Neural crest cell (in vitro differentiated cells): ENCODE measurements around the gene PRLR. TPM values are rescaled to one million over a fixed set of nuclear protein-coding genes. Genes with fewer than 3 reads are reported as not detected.

Experiments used
- DNase-seq: peaks from one replicate; pipeline ENCODE4 v3.0.0; 2021; ENCODE audit warnings: low read depth, mixed read lengths, low spot score
- H3K27ac Mint-ChIP-seq: one replicate; pipeline ENCODE4 v1.8.0; 2021; ENCODE audit warnings: mild to moderate bottlenecking, mixed read lengths; ENCODE audit not compliant: unreplicated experiment
- H3K27me3 Mint-ChIP-seq: 2 replicates; pipeline ENCODE4 v1.8.0; 2021; ENCODE audit warnings: low read depth, mild to moderate bottlenecking, mixed read lengths
- H3K36me3 Mint-ChIP-seq: 2 replicates; pipeline ENCODE4 v1.8.0; 2021; ENCODE audit warnings: low read depth, mild to moderate bottlenecking, mixed read lengths
- H3K4me1 Mint-ChIP-seq: 2 replicates; pipeline ENCODE4 v1.8.0; 2021; ENCODE audit warnings: mixed read lengths
- H3K4me3 Mint-ChIP-seq: one replicate; pipeline ENCODE4 v1.8.0; 2021; ENCODE audit warnings: mild to moderate bottlenecking, mixed read lengths
- H3K9me3 Mint-ChIP-seq: 2 replicates; pipeline ENCODE4 v1.8.0; 2021; ENCODE audit warnings: mixed read lengths
- total RNA-seq: library from RNA; stranded (reverse); gene quantifications from 2 replicates; pipeline ENCODE4 v1.2.1, GENCODE V29; 2021
- TF ChIP-seq, protein P1 (sequence below): fragments of 200-600 bp; sonication (generic); conservative IDR thresholded peaks from 2 replicates; pipeline ENCODE4 v1.5.0; 2021; ENCODE audit warnings: antibody characterized with exemption, mild to moderate bottlenecking

PRLR gene
- total RNA-seq, 1 donor from 2014 or later: 0.58 TPM

DNA sequence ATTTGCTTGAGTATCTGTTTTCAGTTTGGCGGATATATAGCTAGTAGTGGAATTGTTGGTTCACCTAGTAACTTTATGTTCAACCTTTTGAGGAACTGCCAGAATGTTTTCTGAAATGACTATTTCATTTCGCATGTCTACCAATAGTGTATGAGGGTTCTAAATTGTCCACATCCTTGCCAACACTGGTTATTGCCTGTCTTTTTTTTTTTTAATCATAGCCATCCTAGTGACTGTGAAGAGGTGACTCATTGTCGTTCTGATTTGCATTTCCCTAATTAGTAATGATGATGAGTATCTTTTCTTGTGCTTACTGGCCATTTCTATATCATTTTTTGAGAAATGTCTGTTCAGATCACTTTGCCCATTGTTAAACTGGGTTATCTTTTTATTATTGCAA is 52.5 kb downstream of the PRLR start:
- H3K4me1 Mint-ChIP-seq: no peaks in the 10 kb centered on the region
- DNase-seq: no peak
- TF ChIP-seq, protein P1, sequence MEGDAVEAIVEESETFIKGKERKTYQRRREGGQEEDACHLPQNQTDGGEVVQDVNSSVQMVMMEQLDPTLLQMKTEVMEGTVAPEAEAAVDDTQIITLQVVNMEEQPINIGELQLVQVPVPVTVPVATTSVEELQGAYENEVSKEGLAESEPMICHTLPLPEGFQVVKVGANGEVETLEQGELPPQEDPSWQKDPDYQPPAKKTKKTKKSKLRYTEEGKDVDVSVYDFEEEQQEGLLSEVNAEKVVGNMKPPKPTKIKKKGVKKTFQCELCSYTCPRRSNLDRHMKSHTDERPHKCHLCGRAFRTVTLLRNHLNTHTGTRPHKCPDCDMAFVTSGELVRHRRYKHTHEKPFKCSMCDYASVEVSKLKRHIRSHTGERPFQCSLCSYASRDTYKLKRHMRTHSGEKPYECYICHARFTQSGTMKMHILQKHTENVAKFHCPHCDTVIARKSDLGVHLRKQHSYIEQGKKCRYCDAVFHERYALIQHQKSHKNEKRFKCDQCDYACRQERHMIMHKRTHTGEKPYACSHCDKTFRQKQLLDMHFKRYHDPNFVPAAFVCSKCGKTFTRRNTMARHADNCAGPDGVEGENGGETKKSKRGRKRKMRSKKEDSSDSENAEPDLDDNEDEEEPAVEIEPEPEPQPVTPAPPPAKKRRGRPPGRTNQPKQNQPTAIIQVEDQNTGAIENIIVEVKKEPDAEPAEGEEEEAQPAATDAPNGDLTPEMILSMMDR: no peak
- no peaks in the 10 kb centered on the region for H3K36me3 Mint-ChIP-seq
- no peak overlapping the region for H3K27ac Mint-ChIP-seq
- no peak overlapping the region for H3K4me3 Mint-ChIP-seq
- no peaks in the 10 kb centered on the region for H3K27me3 Mint-ChIP-seq
- peaks cover 5% of the 10 kb centered on the region for H3K9me3 Mint-ChIP-seq

DNA sequence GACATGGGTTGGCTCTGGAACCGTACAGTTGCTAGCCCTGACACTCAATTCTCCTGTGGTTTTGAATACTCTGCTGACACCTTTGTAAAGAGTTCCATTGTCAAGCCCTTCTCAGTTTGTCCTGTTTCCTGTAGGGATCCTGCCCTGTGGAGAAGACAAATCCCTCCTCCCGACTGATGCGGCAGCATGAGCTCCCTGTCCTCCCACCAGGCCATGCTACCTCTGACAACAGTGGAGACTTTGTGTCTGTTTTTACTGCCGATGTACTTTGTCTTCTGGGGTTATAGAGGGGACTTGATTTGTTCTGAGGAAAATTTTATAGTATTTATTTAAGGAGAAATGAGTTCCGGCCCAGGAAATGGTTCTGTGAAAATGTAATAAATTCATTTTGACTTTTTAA is 57.8 kb downstream of the PRLR start:
- Mint-ChIP-seq H3K36me3 (no peaks in the 10 kb centered on the region), H3K27me3 (no peaks in the 10 kb centered on the region), H3K27ac (no peak overlapping the region), H3K9me3 (peaks cover 5% of the 10 kb centered on the region), H3K4me3 (no peak overlapping the region), H3K4me1 (no peaks in the 10 kb centered on the region)
- TF ChIP-seq, protein P1: no peak
- DNase-seq: no peak

DNA sequence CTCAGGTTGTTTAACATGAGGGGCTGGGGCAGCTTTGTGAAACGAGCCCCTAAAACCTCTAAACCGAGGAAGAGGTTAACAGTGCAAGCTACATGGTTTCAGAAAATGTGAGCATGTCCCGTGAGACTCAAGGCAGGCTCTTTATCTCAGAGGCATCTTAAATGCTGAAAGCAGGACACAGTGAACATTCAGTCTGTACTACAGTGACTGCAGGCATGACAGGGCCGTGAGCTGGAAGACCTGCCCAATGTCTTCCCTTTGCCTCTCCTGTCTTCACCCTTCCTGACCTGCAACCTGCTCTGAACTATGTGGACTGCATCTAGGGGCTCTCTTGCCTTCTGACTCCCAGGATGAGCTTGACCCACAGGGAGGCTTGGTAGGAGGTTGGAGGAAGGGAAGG is 58.3 kb downstream of the PRLR start:
- DNase-seq: no peak
- Mint-ChIP-seq H3K9me3 (peaks cover 5% of the 10 kb centered on the region), H3K36me3 (no peaks in the 10 kb centered on the region)

DNA sequence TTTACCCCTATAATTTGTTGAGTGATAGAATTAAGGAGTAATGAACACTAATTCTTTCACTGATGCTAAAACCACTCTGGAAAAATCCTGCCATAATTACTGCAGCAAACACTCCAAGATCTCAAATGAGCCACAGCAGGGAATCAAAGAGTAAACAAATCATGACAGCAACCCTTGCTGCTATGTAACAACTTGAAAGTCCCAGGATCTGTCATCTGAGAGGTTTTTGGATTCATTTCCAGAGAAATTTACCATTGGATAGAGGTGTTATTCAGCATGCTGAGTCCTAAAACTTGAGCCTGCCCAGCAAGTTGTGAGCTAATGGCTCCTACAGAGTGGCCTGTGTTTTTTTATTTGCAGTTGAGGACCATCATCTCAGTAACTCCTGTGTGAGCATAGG is 59.2 kb downstream of the PRLR start:
- no peaks in the 10 kb centered on the region for H3K36me3 Mint-ChIP-seq
- TF ChIP-seq, protein P1: no peak
- no peak overlapping the region for H3K4me3 Mint-ChIP-seq
- no peaks in the 10 kb centered on the region for H3K4me1 Mint-ChIP-seq
- H3K27ac Mint-ChIP-seq: no peak overlapping the region
- no peaks in the 10 kb centered on the region for H3K27me3 Mint-ChIP-seq
- H3K9me3 Mint-ChIP-seq: peaks cover 7% of the 10 kb centered on the region
- DNase-seq: no peak

More for the DNA sequence above, 58.3 kb downstream of the PRLR start:
- H3K4me1 Mint-ChIP-seq: no peaks in the 10 kb centered on the region
- H3K27ac Mint-ChIP-seq: no peak overlapping the region
- no peaks in the 10 kb centered on the region for H3K27me3 Mint-ChIP-seq
- TF ChIP-seq, protein P1: no peak
- no peak overlapping the region for H3K4me3 Mint-ChIP-seq

DNA sequence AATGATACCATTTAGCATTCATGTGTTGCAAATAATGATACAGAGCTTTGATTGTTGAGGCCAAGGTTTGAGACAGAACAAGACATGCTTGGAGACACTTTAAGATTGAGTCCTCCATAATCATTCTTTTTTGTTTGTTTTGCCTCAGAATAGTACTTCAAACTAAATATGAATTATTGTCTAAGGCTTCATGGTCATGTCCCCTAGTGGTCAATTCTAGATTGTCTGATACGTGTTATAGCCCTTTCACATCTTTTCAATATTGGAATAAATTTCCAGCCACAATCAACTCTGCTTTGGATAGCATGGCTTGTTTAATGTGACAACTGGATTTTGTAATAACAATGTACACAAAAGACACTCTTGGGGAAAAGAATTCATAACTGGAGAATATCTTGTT is 64.2 kb downstream of the PRLR start:
- Mint-ChIP-seq H3K4me3 (no peak overlapping the region), H3K36me3 (no peaks in the 10 kb centered on the region), H3K27me3 (peaks cover 3% of the 10 kb centered on the region), H3K4me1 (no peaks in the 10 kb centered on the region), H3K9me3 (peaks cover 2% of the 10 kb centered on the region), H3K27ac (no peak overlapping the region)
- TF ChIP-seq, protein P1: peak; percentile 37
- DNase-seq: no peak
